Upper lobe of left lung (tissue), 6 donors: ENCODE results near the gene SMIM27. TPM values are rescaled to one million over a fixed set of nuclear protein-coding genes. Genes with fewer than 3 reads are reported as not detected.
"Not testable (repeated sequence)": the region's sequence is repeated elsewhere in the genome, so short reads cannot be mapped to it uniquely, and the experiment has no call there.

Experiments used
- ATAC-seq, 2 donors: fragments of 200-7000 bp; cut with Tn5 transposase; one replicate each; pipeline ENCODE4 v1.9.1; 2022; ENCODE audit warnings: mild to moderate bottlenecking in 2 of 2, moderate library complexity in 2 of 2; ENCODE audit not compliant: low FRiP score in 2 of 2
- DNase-seq, 2 donors: peaks; one replicate each; pipeline ENCODE4 v3.0.0-alpha.2; 2019 to 2020
- H3K27ac ChIP-seq, 4 donors: fragments of 200-600 bp; sonication (generic); one replicate each; pipeline ENCODE4 v1.5.1; 2016 to 2019
- H3K27me3 ChIP-seq, 4 donors: fragments of 200-600 bp; sonication (generic); one replicate each; pipeline ENCODE4 v1.5.1; 2017 to 2019
- H3K36me3 ChIP-seq, 4 donors: fragments of 200-600 bp; sonication (generic); one replicate each; pipeline ENCODE4 v1.5.1; 2016 to 2019
- H3K4me1 ChIP-seq, 4 donors: fragments of 200-600 bp; sonication (generic); one replicate each; pipeline ENCODE4 v1.5.1; 2018 to 2019
- H3K4me3 ChIP-seq, 4 donors: fragments of 200-600 bp; sonication (generic); one replicate each; pipeline ENCODE4 v1.5.1; 2017 to 2019; ENCODE audit warnings: mild to moderate bottlenecking in 2 of 4, moderate library complexity in 1 of 4
- H3K9me3 ChIP-seq, 4 donors: fragments of 200-600 bp; sonication (generic); one replicate each; pipeline ENCODE4 v1.5.1; 2018 to 2019
- EP300 ChIP-seq, 4 donors: sonication (generic); formaldehyde crosslinking; IDR thresholded peaks; one replicate each; pipeline ENCODE4 v1.5.1; 2017; ENCODE audit warnings: antibody characterized with exemption in 4 of 4, control low read depth in 2 of 4
- POLR2A ChIP-seq, 4 donors: fragments of 450-650 bp; IDR thresholded peaks; one replicate each; pipeline ENCODE4 v1.5.1; 2016 to 2017; ENCODE audit warnings: antibody characterized with exemption in 4 of 4, mild to moderate bottlenecking in 2 of 4
- POLR2AphosphoS5 ChIP-seq, 2 donors: sonication (generic); formaldehyde crosslinking; IDR thresholded peaks; one replicate each; pipeline ENCODE4 v1.5.1; 2017; ENCODE audit warnings: antibody characterized with exemption in 2 of 2
- WGBS, 2 donors: methylation state at CpG; one replicate each; pipeline ENCODE4 v1.1.5; 2017 to 2018; 5-methylcytosine and 5-hydroxymethylcytosine counted together
- total RNA-seq, 6 donors: library from RNA; depleted of rRNA in 4 of 6; stranded (reverse); fragments of >200 nt in 4 of 6; gene quantifications; one replicate each; pipeline versions ENCODE4 v1.1.0 to v1.2.1, GENCODE V29; 2016 to 2021
- TF ChIP-seq, protein P1 (sequence below), 6 experiments: fragments of 450-650 bp in 4 of 6; fragments of 200-600 bp in 2 of 6; sonication (generic) in 2 of 6; IDR thresholded peaks; one replicate each; pipeline ENCODE4 v1.5.1; 2016 to 2019; ENCODE audit warnings: antibody characterized with exemption in 6 of 6
- donor health status: DM: no; HTN: no; CAD: no; lungs with moderate emphysema.
- donor health status: DM: no; HTN: yes; CAD: no; lungs with severe emphysema.

Gene SMIM27
- total RNA-seq, 6 donors from 2014 or later = 2.1 to 14.4 (median 5.5) TPM

- peaks cover 0 to 6% (median 0%) of the 10 kb centered on the region in 4 donors for H3K4me1 ChIP-seq
- H3K9me3 ChIP-seq = no peaks in the 10 kb centered on the region
- peaks cover 0 to 3% (median 0%) of the 10 kb centered on the region in 4 donors for H3K36me3 ChIP-seq
- ATAC-seq = no peak
- H3K27me3 ChIP-seq = no peaks in the 10 kb centered on the region
- DNase-seq = no peak
- no peak overlapping the region for H3K4me3 ChIP-seq
- TF ChIP-seq POLR2AphosphoS5 (IDR thresholded peaks at IDR 0.05) = no peak
- no peak for TF ChIP-seq EP300 (IDR thresholded peaks at IDR 0.05)
- TF ChIP-seq, protein P1, sequence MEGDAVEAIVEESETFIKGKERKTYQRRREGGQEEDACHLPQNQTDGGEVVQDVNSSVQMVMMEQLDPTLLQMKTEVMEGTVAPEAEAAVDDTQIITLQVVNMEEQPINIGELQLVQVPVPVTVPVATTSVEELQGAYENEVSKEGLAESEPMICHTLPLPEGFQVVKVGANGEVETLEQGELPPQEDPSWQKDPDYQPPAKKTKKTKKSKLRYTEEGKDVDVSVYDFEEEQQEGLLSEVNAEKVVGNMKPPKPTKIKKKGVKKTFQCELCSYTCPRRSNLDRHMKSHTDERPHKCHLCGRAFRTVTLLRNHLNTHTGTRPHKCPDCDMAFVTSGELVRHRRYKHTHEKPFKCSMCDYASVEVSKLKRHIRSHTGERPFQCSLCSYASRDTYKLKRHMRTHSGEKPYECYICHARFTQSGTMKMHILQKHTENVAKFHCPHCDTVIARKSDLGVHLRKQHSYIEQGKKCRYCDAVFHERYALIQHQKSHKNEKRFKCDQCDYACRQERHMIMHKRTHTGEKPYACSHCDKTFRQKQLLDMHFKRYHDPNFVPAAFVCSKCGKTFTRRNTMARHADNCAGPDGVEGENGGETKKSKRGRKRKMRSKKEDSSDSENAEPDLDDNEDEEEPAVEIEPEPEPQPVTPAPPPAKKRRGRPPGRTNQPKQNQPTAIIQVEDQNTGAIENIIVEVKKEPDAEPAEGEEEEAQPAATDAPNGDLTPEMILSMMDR (IDR thresholded peaks at IDR 0.05) = no peak
- TF ChIP-seq POLR2A (IDR thresholded peaks at IDR 0.05) = no peak
- H3K27ac ChIP-seq = no peak overlapping the region
Measured at GRCh38 chr9:32516241-32516640, 35.9 kb upstream of the SMIM27 start.

DNA sequence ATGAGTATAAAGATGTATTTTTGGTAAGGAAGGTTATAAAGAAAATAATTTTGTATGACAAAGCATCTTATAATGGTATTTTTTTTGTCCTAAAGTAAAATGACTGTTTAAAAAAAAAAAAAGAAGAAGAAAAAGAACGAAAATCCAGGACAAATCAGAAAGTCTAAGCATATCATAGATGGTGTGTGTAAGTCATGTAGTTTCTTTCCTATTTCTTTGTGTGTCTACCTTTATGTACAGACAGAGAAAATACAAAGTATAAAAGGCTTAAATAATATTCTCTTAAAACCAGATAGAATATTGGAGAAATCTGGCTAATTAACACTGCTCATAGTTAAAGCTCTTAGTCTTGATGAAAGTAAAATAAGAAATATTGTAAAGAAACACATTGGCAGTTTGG, 33.9 kb upstream of the SMIM27 start:
- ATAC-seq = no peak
- H3K9me3 ChIP-seq = no peaks in the 10 kb centered on the region
- no peak for TF ChIP-seq EP300 (IDR thresholded peaks at IDR 0.05)
- TF ChIP-seq, protein P1 (IDR thresholded peaks at IDR 0.05) = no peak
- TF ChIP-seq POLR2AphosphoS5 (IDR thresholded peaks at IDR 0.05) = no peak
- TF ChIP-seq POLR2A (IDR thresholded peaks at IDR 0.05) = no peak
- no peak overlapping the region for H3K4me3 ChIP-seq
- H3K27me3 ChIP-seq = no peaks in the 10 kb centered on the region
- H3K36me3 ChIP-seq = peaks cover 0 to 3% (median 0%) of the 10 kb centered on the region in 4 donors
- no peak overlapping the region for H3K27ac ChIP-seq
- WGBS, 2 donors = 91 to 94% methylated on average over 1 of the region's 1 CpG
- no peak for DNase-seq
- peaks cover 0 to 11% (median 5%) of the 10 kb centered on the region in 4 donors for H3K4me1 ChIP-seq

DNA sequence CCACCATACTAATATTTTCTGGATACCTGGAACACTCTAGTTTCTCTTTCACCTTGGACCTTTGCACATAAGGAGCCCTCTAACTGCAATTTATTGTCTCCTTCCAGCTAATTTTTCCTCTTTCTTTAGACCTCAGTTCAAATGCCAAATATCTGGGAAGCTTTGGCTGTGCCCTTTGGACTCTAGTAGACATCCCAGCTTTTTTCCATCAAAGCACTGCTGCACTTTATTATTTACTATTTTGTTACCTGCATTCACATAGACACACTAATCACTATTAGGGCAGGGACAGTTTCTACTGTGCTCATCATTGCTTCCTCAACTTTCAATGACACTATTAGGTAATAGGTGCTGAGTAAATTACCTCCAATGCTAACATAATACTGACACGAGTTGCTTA, 28.2 kb upstream of the SMIM27 start:
- H3K9me3 ChIP-seq = no peaks in the 10 kb centered on the region
- no peak overlapping the region for H3K27ac ChIP-seq
- peaks cover 18 to 33% (median 24%) of the 10 kb centered on the region in 4 donors for H3K4me1 ChIP-seq
- TF ChIP-seq POLR2AphosphoS5 (IDR thresholded peaks at IDR 0.05) (no peak), EP300 (IDR thresholded peaks at IDR 0.05) (no peak), POLR2A (IDR thresholded peaks at IDR 0.05) (no peak)
- TF ChIP-seq, protein P1 (IDR thresholded peaks at IDR 0.05) = no peak
- no peaks in the 10 kb centered on the region for H3K27me3 ChIP-seq
- H3K4me3 ChIP-seq = peak overlapping the region in 1 of 4 donors; percentile 85
- ATAC-seq (no peak), DNase-seq (no peak)
- peaks cover 0 to 3% (median 0%) of the 10 kb centered on the region in 4 donors for H3K36me3 ChIP-seq
- 83 to 89% methylated on average over 1 of the region's 1 CpG for WGBS, 2 donors

DNA sequence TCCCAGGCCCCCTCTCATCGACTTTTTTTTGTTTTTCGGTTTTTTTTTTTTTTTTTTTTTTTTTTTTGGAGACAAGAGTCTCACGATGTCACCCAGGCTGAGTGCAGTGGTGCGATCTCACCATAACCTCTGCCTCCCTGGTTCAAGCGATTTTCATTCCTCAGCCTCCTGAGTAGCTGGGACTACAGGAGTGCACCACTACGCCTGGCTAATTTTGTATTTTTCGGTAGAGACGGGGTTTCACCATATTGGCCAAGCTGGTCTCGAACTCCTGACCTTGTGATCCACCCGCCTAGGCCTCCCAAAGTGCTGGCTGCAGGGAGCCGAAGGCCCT, 27.6 kb upstream of the SMIM27 start:
- H3K4me1 ChIP-seq = peaks cover 18 to 33% (median 24%) of the 10 kb centered on the region in 4 donors
- DNase-seq, H3K27me3 ChIP-seq, H3K36me3 ChIP-seq, ATAC-seq, H3K9me3 ChIP-seq: not testable (repeated sequence)
- 74 to 77% methylated on average over 11 of the region's 11 CpGs for WGBS, 2 donors
- H3K27ac ChIP-seq = peak overlapping the region; percentile 86 to 90 (median 89)
- H3K4me3 ChIP-seq = peak overlapping the region in 3 of 4 donors; percentile 47 to 85 (median 73)

DNA sequence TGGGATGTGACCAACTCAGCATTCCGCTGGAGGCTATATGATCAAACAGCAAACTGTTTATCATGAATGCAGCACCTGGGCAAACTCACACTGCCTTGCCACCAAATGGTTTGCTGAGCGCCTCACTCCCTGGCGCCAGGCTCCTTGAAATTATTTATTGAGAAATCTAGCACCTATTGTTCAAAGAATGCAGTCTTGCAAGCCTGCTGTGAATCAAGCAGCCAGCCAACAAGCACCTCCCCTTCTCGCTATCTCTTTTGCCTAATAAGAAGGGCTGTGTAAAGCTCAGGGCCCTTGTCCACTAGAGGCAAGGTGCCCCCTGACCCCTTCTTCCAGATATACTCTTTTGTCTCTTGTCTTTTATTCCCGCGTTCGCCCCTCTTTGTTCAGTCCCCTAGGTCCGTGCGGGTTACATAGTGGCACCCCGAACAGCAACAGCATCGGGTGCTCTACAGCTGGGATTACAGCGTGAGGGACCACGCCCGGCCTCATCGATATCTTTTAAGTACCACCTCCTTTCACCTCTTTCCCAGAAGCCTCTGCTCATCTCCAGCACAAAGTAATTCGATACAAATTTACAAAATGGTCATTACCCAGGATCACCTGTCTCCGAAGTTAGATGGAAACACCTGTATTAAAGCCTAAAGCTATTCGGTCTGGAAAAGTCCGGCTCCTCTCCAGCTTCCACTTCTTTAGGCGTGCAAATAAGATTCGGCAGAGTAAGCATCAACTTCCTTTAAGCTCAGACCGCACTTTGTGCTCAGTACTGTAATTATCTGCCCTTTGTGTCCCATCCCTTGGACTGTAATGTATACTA, 27.0 kb upstream of the SMIM27 start:
- peak in 1 of 2 donors; percentile 45 for DNase-seq
- peaks cover 0 to under 1% (median 0%) of the 10 kb centered on the region in 4 donors for H3K36me3 ChIP-seq

More for the DNA sequence above, 27.0 kb upstream of the SMIM27 start:
- WGBS, 2 donors = 20 to 22% methylated on average over 22 of the region's 22 CpGs
- Histone ChIP-seq H3K9me3 (no peaks in the 10 kb centered on the region), H3K27ac (peak overlapping the region; percentile 86 to 90 (median 89)), H3K4me3 (peak overlapping the region; percentile 47 to 85 (median 64)), H3K4me1 (peaks cover 18 to 33% (median 24%) of the 10 kb centered on the region in 4 donors), H3K27me3 (no peaks in the 10 kb centered on the region)
- TF ChIP-seq POLR2AphosphoS5 (IDR thresholded peaks at IDR 0.05) = no peak
- TF ChIP-seq, protein P1 (IDR thresholded peaks at IDR 0.05) = no peak
- TF ChIP-seq POLR2A (IDR thresholded peaks at IDR 0.05) = no peak
- no peak for TF ChIP-seq EP300 (IDR thresholded peaks at IDR 0.05)
- peak; percentile 49 to 52 for ATAC-seq
